Astrocyte of the cerebellum (primary cell): ENCODE measurements around the gene ZNF747.

Experiments used
- DNase-seq: peaks from one replicate; pipeline ENCODE4 v3.0.0-alpha.2; 2011; ENCODE audit warnings: low read depth
- H3K4me3 ChIP-seq: 2 replicates; pipeline ENCODE4 v1.5.1; 2011; ENCODE audit warnings: mild to moderate bottlenecking, low read depth, low read length, moderate library complexity
- CTCF ChIP-seq: IDR thresholded peaks from 2 replicates; pipeline ENCODE4 v1.5.1; 2012; ENCODE audit warnings: low read length, low read depth, moderate library complexity, mild to moderate bottlenecking; ENCODE audit errors: missing control alignments
- in situ Hi-C: cut with HindIII; loops from 2 replicates; pipeline ENCODE4 v1.10.0; 2017; ENCODE audit warnings: low sequenced_read_pairs

ZNF747 gene

GRCh38 chr16:30534368-30535105 lies at the start of gene ZNF747:
ZNF747 (minus strand) TSS chr16:30534858; CDS start chr16:30534679, 179 bp downstream.
- H3K4me3 ChIP-seq: peak within 1 kb of the TSS; percentile 53
- peak; percentile 41 for DNase-seq
- TF ChIP-seq CTCF: no peak
- in situ Hi-C loops: no loop called here

DNA sequence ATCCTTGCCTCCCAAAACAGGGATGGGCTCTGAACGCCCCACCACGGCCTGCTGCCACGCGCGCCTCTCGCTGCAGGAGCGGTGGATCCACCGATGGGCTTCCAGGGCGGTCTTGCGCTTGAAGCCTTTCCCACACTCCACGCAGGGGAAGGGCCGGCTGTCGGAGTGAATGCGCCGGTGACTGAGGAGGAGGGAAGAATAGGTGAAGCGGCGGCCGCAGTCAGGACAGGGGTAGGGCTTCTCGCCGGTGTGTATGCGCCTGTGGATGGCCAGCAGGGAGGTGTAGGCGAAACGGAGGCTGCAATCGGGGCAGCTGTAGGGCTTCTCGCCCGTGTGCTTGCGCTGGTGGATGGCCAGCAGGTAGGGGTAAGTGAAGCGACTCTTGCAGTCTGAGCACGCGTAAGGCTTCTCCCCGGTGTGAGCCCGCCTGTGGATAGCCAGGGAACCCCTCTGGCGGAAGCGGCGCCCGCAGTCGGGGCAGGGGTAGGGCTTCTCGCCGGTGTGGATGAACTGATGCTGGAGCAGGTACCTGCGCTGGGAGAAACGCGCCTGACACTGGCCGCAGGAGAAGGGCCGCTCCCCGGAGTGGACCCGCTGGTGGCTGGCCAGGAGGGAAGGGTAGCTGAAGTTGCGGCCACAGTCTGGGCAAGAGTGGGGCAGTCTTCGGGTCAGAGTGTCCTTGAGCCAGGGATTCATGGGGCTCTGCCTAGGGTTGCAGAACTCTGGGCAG lies 48.1 kb upstream of the ZNF747 start:
- in situ Hi-C loops: no loop called here
- no peak overlapping the region for H3K4me3 ChIP-seq
- no peak for TF ChIP-seq CTCF
- DNase-seq: no peak

DNA sequence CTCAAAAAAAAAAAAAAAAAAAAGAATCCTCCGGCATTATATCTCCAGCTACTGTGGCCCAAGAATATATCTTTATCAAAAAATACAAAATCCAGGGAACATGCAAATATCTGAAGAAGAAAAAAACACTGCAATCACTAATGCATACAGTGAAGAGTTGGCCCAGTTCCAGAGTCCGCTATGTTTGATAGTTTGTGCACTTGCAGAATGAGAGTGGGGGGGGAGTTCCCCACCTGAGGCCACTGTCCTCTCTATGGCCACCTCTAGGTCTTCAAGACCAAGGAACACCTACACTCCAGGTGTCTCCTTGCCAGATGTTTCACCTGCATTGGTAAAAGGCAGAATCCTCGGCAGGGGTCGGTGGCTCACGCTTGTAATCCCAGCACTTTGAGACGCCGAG lies 46.8 kb upstream of the ZNF747 start:
- no peak overlapping the region for H3K4me3 ChIP-seq
- in situ Hi-C loops: no loop called here
- no peak for DNase-seq
- TF ChIP-seq CTCF: no peak

DNA sequence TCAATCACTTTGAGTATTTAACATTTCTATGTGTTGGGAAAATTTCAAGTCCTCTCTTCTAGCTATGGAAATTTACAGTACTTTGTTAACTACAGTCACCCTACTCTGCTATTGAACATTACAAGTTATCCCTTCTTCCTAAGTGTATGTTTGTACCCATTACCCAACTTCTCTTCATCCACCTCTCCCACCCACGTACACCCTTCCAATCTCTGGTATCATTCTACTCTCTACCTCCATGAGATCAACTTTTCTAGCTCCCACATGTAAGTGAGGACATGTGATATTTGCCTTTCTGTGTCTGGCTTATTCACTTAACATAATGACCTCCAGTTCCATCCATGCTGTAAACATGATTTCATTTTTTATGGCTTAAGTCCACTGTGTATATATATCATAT lies 40.0 kb upstream of the ZNF747 start:
- in situ Hi-C loops: no loop called here
- no peak overlapping the region for H3K4me3 ChIP-seq
- TF ChIP-seq CTCF: no peak
- no peak for DNase-seq

GRCh38 chr16:30571445-30572322 lies 37.0 kb upstream of the ZNF747 start, which contains the start of gene ZNF688:
ZNF688 (minus strand) TSS chr16:30571714; CDS start chr16:30571629, 85 bp downstream.
- in situ Hi-C loops: no loop called here
- peak; percentile 94 for DNase-seq
- no peak for TF ChIP-seq CTCF
- H3K4me3 ChIP-seq: peak within 1 kb of the TSS; percentile 60
